ENCODE data around the gene CNOT10.
"Not testable (repeated sequence)": the region's sequence is repeated elsewhere in the genome, so short reads cannot be mapped to it uniquely, and the experiment has no call there.

CNOT10 gene, protein sequence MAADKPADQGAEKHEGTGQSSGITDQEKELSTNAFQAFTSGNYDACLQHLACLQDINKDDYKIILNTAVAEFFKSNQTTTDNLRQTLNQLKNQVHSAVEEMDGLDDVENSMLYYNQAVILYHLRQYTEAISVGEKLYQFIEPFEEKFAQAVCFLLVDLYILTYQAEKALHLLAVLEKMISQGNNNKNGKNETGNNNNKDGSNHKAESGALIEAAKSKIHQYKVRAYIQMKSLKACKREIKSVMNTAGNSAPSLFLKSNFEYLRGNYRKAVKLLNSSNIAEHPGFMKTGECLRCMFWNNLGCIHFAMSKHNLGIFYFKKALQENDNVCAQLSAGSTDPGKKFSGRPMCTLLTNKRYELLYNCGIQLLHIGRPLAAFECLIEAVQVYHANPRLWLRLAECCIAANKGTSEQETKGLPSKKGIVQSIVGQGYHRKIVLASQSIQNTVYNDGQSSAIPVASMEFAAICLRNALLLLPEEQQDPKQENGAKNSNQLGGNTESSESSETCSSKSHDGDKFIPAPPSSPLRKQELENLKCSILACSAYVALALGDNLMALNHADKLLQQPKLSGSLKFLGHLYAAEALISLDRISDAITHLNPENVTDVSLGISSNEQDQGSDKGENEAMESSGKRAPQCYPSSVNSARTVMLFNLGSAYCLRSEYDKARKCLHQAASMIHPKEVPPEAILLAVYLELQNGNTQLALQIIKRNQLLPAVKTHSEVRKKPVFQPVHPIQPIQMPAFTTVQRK

DNA sequence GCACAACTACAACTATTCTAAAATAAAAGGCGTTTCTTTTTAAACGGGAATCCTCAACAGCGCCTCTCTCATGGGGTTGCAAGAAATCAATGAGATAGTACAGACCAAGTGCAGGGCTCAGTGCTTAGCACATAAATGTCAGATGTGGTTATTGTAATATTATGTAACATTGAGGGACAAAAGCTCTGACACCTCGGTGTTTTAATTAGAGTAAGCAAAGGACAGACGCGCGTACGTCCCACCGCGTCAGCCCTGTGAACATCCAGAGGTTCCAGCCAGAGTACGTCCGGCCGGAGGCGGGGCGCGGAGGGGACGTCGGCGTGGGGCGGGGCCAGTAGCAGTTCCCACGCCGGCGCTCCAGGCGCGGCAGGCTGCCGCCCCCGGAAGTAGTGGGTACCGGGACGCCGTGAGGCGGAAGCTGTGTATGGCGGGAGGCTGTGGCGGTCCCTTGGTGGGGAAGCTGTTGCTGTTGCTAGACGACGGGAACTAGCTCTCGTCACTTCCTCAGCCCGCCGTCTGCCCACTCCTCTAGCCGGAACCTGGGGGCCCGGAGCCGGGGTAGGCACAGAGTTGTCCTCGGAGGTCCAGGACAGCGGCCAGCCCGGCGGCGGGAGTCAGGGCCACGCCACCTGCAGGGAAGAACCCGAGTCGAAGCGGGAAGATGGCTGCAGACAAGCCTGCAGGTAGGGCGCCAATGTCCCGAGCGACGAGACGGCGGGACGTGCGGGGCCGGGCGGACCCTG, at the start of gene CNOT10:
Gene CNOT10 (plus strand): TSS at position 389 of the 743 bp plus-strand sequence. CDS start 273 bp downstream, at position 662.
- Histone ChIP-seq H3K4me3 (ENCODE audit: low read depth, low read length) (peak within 1 kb of the TSS; percentile 92), H3K4me1 (ENCODE audit: control insufficient read depth, insufficient read depth, low read length) (peaks cover 11% of the 10 kb centered on the region), H3K36me3 (ENCODE audit: control insufficient read depth, insufficient read depth, low read length) (no peaks in the 10 kb centered on the region), H3K9me3 (ENCODE audit: control insufficient read depth, insufficient read depth, low read length) (no peaks in the 10 kb centered on the region), H3K27me3 (ENCODE audit: control insufficient read depth, insufficient read depth, low read length) (no peaks in the 10 kb centered on the region), H3K9ac (ENCODE audit: low read depth, low read length) (peak within 1 kb of the TSS; percentile 65)

DNA sequence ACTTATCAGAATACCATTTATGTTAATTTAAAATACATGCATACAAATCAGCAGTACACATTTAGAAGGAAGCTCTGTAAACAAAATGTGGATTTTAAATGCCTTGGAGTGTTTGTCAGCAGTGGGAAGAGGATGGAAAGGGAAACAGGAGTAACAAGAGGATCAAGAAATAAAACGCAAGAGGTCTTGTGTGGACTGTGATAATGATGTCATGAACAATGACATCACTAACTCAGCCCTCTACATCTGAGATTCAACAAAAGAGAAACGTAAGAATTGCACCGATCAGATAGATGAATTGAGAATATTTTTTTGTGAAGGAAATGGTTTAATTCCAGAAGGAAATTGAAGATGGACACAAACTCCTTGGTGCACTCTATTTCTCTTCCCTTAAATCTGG, 44.0 kb upstream of the CNOT10 start:
- no peaks in the 10 kb centered on the region for H3K27me3 ChIP-seq (ENCODE audit: control insufficient read depth, insufficient read depth, low read length)
- H3K4me1 ChIP-seq (ENCODE audit: control insufficient read depth, insufficient read depth, low read length), result no peaks in the 10 kb centered on the region
- H3K36me3 ChIP-seq (ENCODE audit: control insufficient read depth, insufficient read depth, low read length), result no peaks in the 10 kb centered on the region
- H3K9ac ChIP-seq (ENCODE audit: low read depth, low read length), result no peak overlapping the region
- no peak overlapping the region for H3K4me3 ChIP-seq (ENCODE audit: low read depth, low read length)
- no peaks in the 10 kb centered on the region for H3K9me3 ChIP-seq (ENCODE audit: control insufficient read depth, insufficient read depth, low read length)

DNA sequence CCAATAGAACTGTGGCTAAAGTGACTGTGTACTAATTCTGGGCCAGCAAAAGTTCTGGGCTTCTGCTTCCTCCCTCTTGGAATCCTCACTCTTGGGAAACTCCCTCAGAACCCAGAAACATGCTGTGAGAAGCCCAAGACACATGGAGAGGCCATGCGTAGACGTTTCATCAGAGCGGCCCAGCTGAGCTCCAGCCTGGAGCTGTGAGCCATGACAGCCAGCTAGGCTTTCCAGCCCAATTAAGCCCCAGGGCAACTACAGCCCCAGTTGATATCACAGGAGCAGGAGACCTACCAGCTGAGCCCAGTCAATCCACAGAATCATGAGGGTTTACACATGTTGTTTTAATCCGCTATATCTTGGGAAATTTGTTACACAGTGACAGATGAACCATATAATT, 43.6 kb upstream of the CNOT10 start:
- no peaks in the 10 kb centered on the region for H3K4me1 ChIP-seq (ENCODE audit: control insufficient read depth, insufficient read depth, low read length)
- H3K36me3 ChIP-seq (ENCODE audit: control insufficient read depth, insufficient read depth, low read length), result no peaks in the 10 kb centered on the region
- no peaks in the 10 kb centered on the region for H3K9me3 ChIP-seq (ENCODE audit: control insufficient read depth, insufficient read depth, low read length)
- H3K27me3 ChIP-seq (ENCODE audit: control insufficient read depth, insufficient read depth, low read length), result no peaks in the 10 kb centered on the region
- no peak overlapping the region for H3K9ac ChIP-seq (ENCODE audit: low read depth, low read length)
- no peak overlapping the region for H3K4me3 ChIP-seq (ENCODE audit: low read depth, low read length)

DNA sequence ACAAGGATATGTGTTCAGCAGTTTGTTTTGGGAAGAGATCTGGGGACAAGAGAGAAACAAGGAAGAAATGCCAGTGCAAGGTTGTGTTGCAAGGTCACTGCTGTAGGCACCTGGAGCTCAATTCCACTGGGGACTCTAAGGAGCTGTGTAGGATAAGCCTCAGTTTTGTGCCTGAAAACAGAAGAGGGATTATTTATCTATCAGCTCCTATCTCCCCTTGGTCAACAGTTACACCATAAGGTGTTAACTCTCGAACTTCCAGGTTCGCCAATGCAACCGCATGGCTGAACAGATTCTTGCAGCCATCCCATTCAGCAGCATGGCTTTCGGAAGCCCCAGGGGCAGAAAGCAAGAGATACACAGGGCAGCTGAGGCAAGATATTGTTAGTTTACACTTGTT, 41.6 kb upstream of the CNOT10 start:
- Histone ChIP-seq H3K27me3 (ENCODE audit: control insufficient read depth, insufficient read depth, low read length) (no peaks in the 10 kb centered on the region), H3K4me3 (ENCODE audit: low read depth, low read length) (no peak overlapping the region), H3K36me3 (ENCODE audit: control insufficient read depth, insufficient read depth, low read length) (no peaks in the 10 kb centered on the region), H3K4me1 (ENCODE audit: control insufficient read depth, insufficient read depth, low read length) (peaks cover 2% of the 10 kb centered on the region), H3K9me3 (ENCODE audit: control insufficient read depth, insufficient read depth, low read length) (no peaks in the 10 kb centered on the region), H3K9ac (ENCODE audit: low read depth, low read length) (no peak overlapping the region)

DNA sequence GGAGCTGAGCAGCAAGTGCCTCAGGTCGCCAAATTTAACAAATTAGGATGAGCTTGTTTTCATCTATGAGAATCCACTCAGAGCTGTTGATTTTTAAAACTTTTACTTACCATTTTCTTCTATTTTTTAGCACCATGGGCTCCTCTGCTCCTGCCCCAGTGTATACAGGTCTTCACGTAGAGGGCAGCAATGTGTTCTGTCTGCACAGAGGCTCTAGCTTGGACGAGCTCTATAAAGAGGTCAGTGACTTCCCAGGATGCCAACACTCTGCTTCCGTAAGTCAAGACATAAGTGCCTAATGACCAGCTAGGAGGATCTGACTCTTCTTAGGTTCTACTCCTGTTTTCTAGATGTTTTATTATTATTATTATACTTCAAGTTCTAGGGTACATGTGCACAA, 41.2 kb upstream of the CNOT10 start:
- Histone ChIP-seq H3K9me3 (ENCODE audit: control insufficient read depth, insufficient read depth, low read length) (no peaks in the 10 kb centered on the region), H3K27me3 (ENCODE audit: control insufficient read depth, insufficient read depth, low read length) (no peaks in the 10 kb centered on the region), H3K4me1 (ENCODE audit: control insufficient read depth, insufficient read depth, low read length) (peaks cover 2% of the 10 kb centered on the region), H3K4me3 (ENCODE audit: low read depth, low read length) (no peak overlapping the region), H3K9ac (ENCODE audit: low read depth, low read length) (no peak overlapping the region), H3K36me3 (ENCODE audit: control insufficient read depth, insufficient read depth, low read length) (no peaks in the 10 kb centered on the region)

DNA sequence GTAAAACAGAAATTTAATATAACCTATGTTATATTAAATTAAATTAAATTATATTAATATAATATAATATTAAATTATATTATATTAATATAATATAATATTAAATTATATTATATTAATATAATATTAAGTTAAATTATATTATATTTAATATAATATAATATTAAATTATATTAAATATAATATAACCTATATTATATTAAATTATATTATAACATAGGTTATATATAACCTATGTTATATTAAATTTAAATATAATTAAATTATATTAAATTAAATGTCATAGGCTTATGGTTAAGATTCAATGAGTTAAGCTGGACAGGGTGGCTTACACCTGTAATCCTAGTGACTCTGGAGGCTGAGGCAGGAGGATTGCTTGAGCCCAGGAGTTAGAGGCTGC, 40.6 kb upstream of the CNOT10 start:
- H3K36me3 ChIP-seq (ENCODE audit: control insufficient read depth, insufficient read depth, low read length), result no peaks in the 10 kb centered on the region
- H3K27me3 ChIP-seq (ENCODE audit: control insufficient read depth, insufficient read depth, low read length), result no peaks in the 10 kb centered on the region
- H3K9me3 ChIP-seq (ENCODE audit: control insufficient read depth, insufficient read depth, low read length), result no peaks in the 10 kb centered on the region
- H3K4me3 ChIP-seq (ENCODE audit: low read depth, low read length), result no peak overlapping the region
- peaks cover 2% of the 10 kb centered on the region for H3K4me1 ChIP-seq (ENCODE audit: control insufficient read depth, insufficient read depth, low read length)
- no peak overlapping the region for H3K9ac ChIP-seq (ENCODE audit: low read depth, low read length)

DNA sequence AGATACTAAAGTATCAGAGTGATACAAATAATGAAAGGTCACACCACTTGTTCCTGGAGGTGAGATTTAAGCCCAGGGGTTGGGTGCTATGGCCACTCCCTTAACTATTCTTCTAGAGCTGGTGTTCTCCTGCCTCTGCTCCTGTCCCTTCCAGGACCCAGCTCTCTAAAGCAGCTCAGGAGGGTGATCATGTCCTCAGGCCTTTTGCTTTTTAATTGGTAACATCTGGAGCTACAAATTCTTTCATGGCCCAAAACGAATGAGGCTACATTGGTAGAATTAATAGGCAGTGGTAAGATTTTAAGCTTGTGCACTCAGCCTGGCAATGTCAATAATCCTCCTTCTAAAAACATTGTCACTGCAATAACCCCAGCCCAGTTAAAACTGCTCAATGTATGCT, 38.2 kb upstream of the CNOT10 start:
- Histone ChIP-seq H3K9ac (ENCODE audit: low read depth, low read length) (no peak overlapping the region), H3K9me3 (ENCODE audit: control insufficient read depth, insufficient read depth, low read length) (no peaks in the 10 kb centered on the region), H3K36me3 (ENCODE audit: control insufficient read depth, insufficient read depth, low read length) (no peaks in the 10 kb centered on the region), H3K4me1 (ENCODE audit: control insufficient read depth, insufficient read depth, low read length) (peaks cover 2% of the 10 kb centered on the region), H3K4me3 (ENCODE audit: low read depth, low read length) (no peak overlapping the region), H3K27me3 (ENCODE audit: control insufficient read depth, insufficient read depth, low read length) (no peaks in the 10 kb centered on the region)

DNA sequence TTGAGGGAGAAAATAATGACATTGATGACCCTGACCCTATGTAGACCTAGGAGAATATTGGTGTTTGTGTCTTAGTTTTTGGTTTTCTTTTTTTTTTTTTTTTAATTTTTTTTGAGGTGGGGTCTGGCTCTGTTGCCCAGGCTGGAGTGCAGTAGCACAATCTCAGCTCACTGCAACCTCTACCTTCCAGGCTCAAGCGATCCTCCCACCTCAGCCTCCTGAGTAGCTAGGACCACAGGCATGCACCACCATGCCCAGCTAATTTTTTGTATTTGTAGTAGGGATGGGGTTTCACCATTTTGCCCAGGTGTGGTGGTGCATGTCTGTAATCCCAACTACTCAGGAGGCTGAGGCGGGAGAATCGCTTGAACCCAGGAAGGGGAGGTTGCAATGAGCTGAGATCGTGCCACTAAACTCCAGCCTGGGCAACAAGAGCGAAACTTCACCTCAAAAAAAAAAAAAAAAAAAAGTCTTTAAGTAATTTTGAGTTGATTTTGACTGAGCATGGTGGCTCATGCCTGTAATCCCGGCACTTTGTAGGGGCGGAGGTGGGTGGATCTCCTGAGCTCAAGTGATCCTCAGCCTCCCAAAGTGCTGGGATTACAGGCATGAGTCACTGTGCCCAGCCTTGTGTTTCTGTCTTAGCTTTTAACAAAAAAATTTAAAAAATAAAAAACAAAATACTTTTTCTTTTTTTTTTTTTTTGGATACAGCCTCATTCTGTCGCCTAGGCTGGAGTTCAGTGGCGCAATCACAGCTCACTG, 32.5 kb upstream of the CNOT10 start:
- H3K4me3 ChIP-seq (ENCODE audit: low read depth, low read length); H3K27me3 ChIP-seq (ENCODE audit: control insufficient read depth, insufficient read depth, low read length); H3K4me1 ChIP-seq (ENCODE audit: control insufficient read depth, insufficient read depth, low read length); H3K9me3 ChIP-seq (ENCODE audit: control insufficient read depth, insufficient read depth, low read length); H3K9ac ChIP-seq (ENCODE audit: low read depth, low read length); H3K36me3 ChIP-seq (ENCODE audit: control insufficient read depth, insufficient read depth, low read length): not testable (repeated sequence)

DNA sequence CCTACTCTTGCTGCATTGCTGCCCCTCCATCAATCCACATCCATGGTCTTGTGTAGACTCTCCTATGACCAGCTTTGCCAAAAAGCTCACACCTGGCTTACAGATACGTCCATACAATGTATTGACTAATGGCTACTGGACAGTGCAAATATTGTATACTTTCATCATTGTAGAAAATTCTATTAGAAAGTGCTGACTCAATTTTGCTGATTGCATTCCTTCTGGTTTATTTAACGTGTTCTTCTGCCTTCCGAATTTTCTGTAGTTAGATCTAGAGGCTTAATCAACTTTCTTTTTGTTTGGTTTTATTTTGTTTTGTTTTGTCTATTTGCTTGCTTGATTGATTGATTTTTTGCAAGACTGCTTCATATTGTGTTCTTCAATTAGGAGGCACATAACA, 29.8 kb upstream of the CNOT10 start:
- H3K4me3 ChIP-seq (ENCODE audit: low read depth, low read length), result no peak overlapping the region
- H3K27me3 ChIP-seq (ENCODE audit: control insufficient read depth, insufficient read depth, low read length), result no peaks in the 10 kb centered on the region
- H3K36me3 ChIP-seq (ENCODE audit: control insufficient read depth, insufficient read depth, low read length), result no peaks in the 10 kb centered on the region
- H3K4me1 ChIP-seq (ENCODE audit: control insufficient read depth, insufficient read depth, low read length), result no peaks in the 10 kb centered on the region
- no peaks in the 10 kb centered on the region for H3K9me3 ChIP-seq (ENCODE audit: control insufficient read depth, insufficient read depth, low read length)
- no peak overlapping the region for H3K9ac ChIP-seq (ENCODE audit: low read depth, low read length)

DNA sequence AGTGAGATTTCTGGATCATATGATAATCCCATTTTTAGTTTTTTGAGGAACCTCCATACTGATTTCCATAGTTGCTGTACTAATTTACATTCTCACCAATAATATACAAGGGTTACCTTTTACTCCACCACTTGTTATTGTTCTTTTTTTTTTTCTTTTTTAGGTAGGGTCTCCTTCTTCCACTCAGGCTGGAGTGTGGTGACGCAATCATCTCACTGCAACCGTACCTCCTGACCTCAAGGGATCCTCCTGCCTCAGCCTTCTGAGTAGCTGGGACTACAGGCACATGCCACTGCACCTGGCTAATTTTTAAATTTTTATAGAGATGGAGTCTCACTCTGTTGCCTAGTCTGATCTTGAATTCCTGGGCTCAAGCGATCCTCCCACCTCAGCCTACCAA, 24.4 kb upstream of the CNOT10 start:
- H3K36me3 ChIP-seq (ENCODE audit: control insufficient read depth, insufficient read depth, low read length), result no peaks in the 10 kb centered on the region
- H3K4me1 ChIP-seq (ENCODE audit: control insufficient read depth, insufficient read depth, low read length), result no peaks in the 10 kb centered on the region
- no peaks in the 10 kb centered on the region for H3K9me3 ChIP-seq (ENCODE audit: control insufficient read depth, insufficient read depth, low read length)
- no peak overlapping the region for H3K9ac ChIP-seq (ENCODE audit: low read depth, low read length)
- no peak overlapping the region for H3K4me3 ChIP-seq (ENCODE audit: low read depth, low read length)
- H3K27me3 ChIP-seq (ENCODE audit: control insufficient read depth, insufficient read depth, low read length), result no peaks in the 10 kb centered on the region

DNA sequence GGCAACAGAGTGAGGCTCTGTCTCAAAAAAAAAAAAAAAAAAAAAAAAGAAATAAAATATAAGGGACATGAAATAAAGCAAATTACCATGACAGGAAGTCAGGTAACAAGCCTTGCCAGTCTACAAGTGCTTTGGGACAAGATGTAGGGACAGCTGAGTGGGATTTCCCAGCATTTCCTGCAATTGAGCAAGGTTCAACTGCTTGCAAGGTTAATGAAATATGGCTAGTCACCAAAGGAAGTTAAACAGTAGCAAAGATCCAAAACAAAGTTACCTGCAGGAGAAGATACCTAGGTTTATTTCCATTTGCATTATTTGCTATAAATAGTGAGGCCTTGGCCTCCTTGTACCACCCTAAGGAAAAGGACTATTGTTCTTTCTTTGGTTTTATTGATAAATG, 22.3 kb upstream of the CNOT10 start:
- Histone ChIP-seq H3K36me3 (ENCODE audit: control insufficient read depth, insufficient read depth, low read length) (no peaks in the 10 kb centered on the region), H3K27me3 (ENCODE audit: control insufficient read depth, insufficient read depth, low read length) (no peaks in the 10 kb centered on the region), H3K9me3 (ENCODE audit: control insufficient read depth, insufficient read depth, low read length) (no peaks in the 10 kb centered on the region), H3K9ac (ENCODE audit: low read depth, low read length) (no peak overlapping the region), H3K4me3 (ENCODE audit: low read depth, low read length) (no peak overlapping the region), H3K4me1 (ENCODE audit: control insufficient read depth, insufficient read depth, low read length) (no peaks in the 10 kb centered on the region)
